WTC11 (cell line): ENCODE measurements around the gene TMEM156.

Experiments
- ATF2 ChIP-seq: sonication (generic); formaldehyde crosslinking; IDR thresholded peaks from 2 replicates; pipeline ENCODE4 v1.8.1; 2022; ENCODE audit warnings: low read depth, missing genetic modification reagents, borderline replicate concordance
- ATF6 ChIP-seq: sonication (generic); formaldehyde crosslinking; IDR thresholded peaks from 2 replicates; pipeline ENCODE4 v1.8.1; 2023; ENCODE audit warnings: mild to moderate bottlenecking, missing genetic modification reagents
- CREM ChIP-seq: sonication (generic); formaldehyde crosslinking; IDR thresholded peaks from 2 replicates; pipeline ENCODE4 v1.8.1; 2022; ENCODE audit warnings: mild to moderate bottlenecking, missing genetic modification reagents, moderate library complexity
- CTCF ChIP-seq: fragments of 200-600 bp; IDR thresholded peaks from 2 replicates; pipeline ENCODE4 v1.8.0; 2022; ENCODE audit warnings: antibody characterized with exemption
- IRF1 ChIP-seq: sonication (generic); formaldehyde crosslinking; IDR thresholded peaks from 2 replicates; pipeline ENCODE4 v1.8.0; 2023; ENCODE audit warnings: missing genetic modification reagents
- JUN ChIP-seq: sonication (generic); formaldehyde crosslinking; IDR thresholded peaks from 2 replicates; pipeline ENCODE4 v1.8.0; 2023; ENCODE audit warnings: mild to moderate bottlenecking, missing genetic modification reagents
- NFE2L1 ChIP-seq: sonication (generic); formaldehyde crosslinking; IDR thresholded peaks from 2 replicates; pipeline ENCODE4 v1.8.1; 2023; ENCODE audit warnings: missing genetic modification reagents
- NFYB ChIP-seq: sonication (generic); formaldehyde crosslinking; conservative IDR thresholded peaks from 2 replicates; pipeline ENCODE4 v1.8.0; 2022; ENCODE audit warnings: low read depth, missing genetic modification reagents
- NR2C2 ChIP-seq: sonication (generic); formaldehyde crosslinking; IDR thresholded peaks from 2 replicates; pipeline ENCODE4 v1.8.0; 2022; ENCODE audit warnings: mild to moderate bottlenecking, missing genetic modification reagents
- PRDM15 ChIP-seq: sonication (generic); formaldehyde crosslinking; IDR thresholded peaks from 2 replicates; pipeline ENCODE4 v1.8.0; 2022; ENCODE audit warnings: missing genetic modification reagents
- SP1 ChIP-seq: sonication (generic); formaldehyde crosslinking; conservative IDR thresholded peaks from 2 replicates; pipeline ENCODE4 v1.8.1; 2022; ENCODE audit warnings: missing genetic modification reagents
- ZNF281 ChIP-seq: sonication (generic); formaldehyde crosslinking; IDR thresholded peaks from 2 replicates; pipeline ENCODE4 v1.8.0; 2023; ENCODE audit warnings: mild to moderate bottlenecking, missing genetic modification reagents
- ZNF512 ChIP-seq: sonication (generic); formaldehyde crosslinking; IDR thresholded peaks from 2 replicates; pipeline ENCODE4 v1.8.1; 2022; ENCODE audit warnings: missing genetic modification reagents, borderline replicate concordance

- TF ChIP-seq NR2C2 (CRISPR knock-in tag) = no peak
- TF ChIP-seq CTCF = no peak
- TF ChIP-seq ATF6 (CRISPR knock-in tag) = no peak
- TF ChIP-seq IRF1 (CRISPR knock-in tag) = no peak
- no peak for TF ChIP-seq JUN
- no peak for TF ChIP-seq ZNF512 (CRISPR knock-in tag)
- TF ChIP-seq ATF2 = no peak
- TF ChIP-seq NFE2L1 (CRISPR knock-in tag) = no peak
- no peak for TF ChIP-seq SP1 (CRISPR knock-in tag)
- TF ChIP-seq NFYB (CRISPR knock-in tag) = no peak
- TF ChIP-seq CREM (CRISPR knock-in tag) = no peak
- no peak for TF ChIP-seq ZNF281 (CRISPR knock-in tag)
- no peak for TF ChIP-seq PRDM15
Measured at GRCh38 chr4:38952017-38952416, 80.2 kb downstream of the TMEM156 start.
